Fibroblast of lung (primary cell): ENCODE results near the gene FUT8.

Source experiments
- EZH2 ChIP-seq: IDR thresholded peaks from 2 replicates; pipeline ENCODE4 v1.5.1; 2012; ENCODE audit warnings: low read length, control low read depth, mild to moderate bottlenecking; ENCODE audit errors: missing control alignments
- TF ChIP-seq, protein P1 (sequence below), 2 donors: IDR thresholded peaks in 1 of 2; conservative IDR thresholded peaks in 1 of 2; 1 replicate in 1 of 2; 2 replicates in 1 of 2; pipeline ENCODE4 v1.5.1; 2011 to 2012; ENCODE audit warnings: low read length in 2 of 2, control low read depth in 1 of 2, inconsistent platforms in 1 of 2, low read depth in 1 of 2, mild to moderate bottlenecking in 1 of 2

DNA sequence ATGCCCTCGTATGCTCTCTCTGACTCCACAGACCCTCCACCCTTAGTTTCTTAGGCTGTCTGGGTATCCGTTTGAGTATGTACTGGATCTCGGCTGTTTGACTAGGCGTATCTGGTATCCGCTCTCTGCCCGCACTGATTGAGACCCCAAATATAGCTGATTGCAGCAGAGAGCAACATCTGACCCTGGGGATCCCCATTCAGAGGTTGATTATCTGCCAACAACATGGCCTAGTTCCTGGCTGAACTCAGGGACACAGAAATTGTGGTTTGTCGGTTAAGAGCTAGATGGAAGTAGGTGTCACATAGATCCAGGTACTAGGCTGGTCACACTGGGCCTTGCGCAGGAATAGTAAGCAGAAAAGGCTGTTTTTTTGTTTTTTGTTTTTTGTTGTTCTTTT is 359.9 kb downstream of the FUT8 start:
- TF ChIP-seq, protein P1, sequence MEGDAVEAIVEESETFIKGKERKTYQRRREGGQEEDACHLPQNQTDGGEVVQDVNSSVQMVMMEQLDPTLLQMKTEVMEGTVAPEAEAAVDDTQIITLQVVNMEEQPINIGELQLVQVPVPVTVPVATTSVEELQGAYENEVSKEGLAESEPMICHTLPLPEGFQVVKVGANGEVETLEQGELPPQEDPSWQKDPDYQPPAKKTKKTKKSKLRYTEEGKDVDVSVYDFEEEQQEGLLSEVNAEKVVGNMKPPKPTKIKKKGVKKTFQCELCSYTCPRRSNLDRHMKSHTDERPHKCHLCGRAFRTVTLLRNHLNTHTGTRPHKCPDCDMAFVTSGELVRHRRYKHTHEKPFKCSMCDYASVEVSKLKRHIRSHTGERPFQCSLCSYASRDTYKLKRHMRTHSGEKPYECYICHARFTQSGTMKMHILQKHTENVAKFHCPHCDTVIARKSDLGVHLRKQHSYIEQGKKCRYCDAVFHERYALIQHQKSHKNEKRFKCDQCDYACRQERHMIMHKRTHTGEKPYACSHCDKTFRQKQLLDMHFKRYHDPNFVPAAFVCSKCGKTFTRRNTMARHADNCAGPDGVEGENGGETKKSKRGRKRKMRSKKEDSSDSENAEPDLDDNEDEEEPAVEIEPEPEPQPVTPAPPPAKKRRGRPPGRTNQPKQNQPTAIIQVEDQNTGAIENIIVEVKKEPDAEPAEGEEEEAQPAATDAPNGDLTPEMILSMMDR (conservative IDR thresholded peaks at IDR 0.05 in 1 of 2, IDR thresholded peaks at IDR 0.05 in 1 of 2; ENCODE audit: low read depth in 1 of 2, low read length in 2 of 2): no peak
- no peak for TF ChIP-seq EZH2
